ENCODE data around the gene RAI2. TPM values are rescaled to one million over a fixed set of nuclear protein-coding genes. Genes with fewer than 3 reads are reported as not detected.

The RAI2 gene
- total RNA-seq, 6 donors from 2014 or later = 13.6 to 28.1 (median 19.1) TPM

GRCh38 chrX:17773221-17773876 lies 87.7 kb downstream of the RAI2 start:
- DNase-seq (no peak), ATAC-seq (ENCODE audit: low FRiP score in 2 of 2) (no peak)
- WGBS, 2 donors = 70 to 77% methylated on average over 8 of the region's 8 CpGs
- no peaks in the 10 kb centered on the region for H3K36me3 ChIP-seq
- no peaks in the 10 kb centered on the region for H3K27me3 ChIP-seq
- H3K27ac ChIP-seq = no peak overlapping the region
- TF ChIP-seq POLR2AphosphoS5 (IDR thresholded peaks at IDR 0.05) (no peak), EP300 (IDR thresholded peaks at IDR 0.05) (no peak), POLR2A (IDR thresholded peaks at IDR 0.05) (no peak)
- TF ChIP-seq, protein P1, sequence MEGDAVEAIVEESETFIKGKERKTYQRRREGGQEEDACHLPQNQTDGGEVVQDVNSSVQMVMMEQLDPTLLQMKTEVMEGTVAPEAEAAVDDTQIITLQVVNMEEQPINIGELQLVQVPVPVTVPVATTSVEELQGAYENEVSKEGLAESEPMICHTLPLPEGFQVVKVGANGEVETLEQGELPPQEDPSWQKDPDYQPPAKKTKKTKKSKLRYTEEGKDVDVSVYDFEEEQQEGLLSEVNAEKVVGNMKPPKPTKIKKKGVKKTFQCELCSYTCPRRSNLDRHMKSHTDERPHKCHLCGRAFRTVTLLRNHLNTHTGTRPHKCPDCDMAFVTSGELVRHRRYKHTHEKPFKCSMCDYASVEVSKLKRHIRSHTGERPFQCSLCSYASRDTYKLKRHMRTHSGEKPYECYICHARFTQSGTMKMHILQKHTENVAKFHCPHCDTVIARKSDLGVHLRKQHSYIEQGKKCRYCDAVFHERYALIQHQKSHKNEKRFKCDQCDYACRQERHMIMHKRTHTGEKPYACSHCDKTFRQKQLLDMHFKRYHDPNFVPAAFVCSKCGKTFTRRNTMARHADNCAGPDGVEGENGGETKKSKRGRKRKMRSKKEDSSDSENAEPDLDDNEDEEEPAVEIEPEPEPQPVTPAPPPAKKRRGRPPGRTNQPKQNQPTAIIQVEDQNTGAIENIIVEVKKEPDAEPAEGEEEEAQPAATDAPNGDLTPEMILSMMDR (IDR thresholded peaks at IDR 0.05) = no peak
- H3K9me3 ChIP-seq = no peaks in the 10 kb centered on the region
- H3K4me1 ChIP-seq = no peaks in the 10 kb centered on the region
- no peak overlapping the region for H3K4me3 ChIP-seq

- Histone ChIP-seq H3K4me1 (no peaks in the 10 kb centered on the region), H3K27me3 (no peaks in the 10 kb centered on the region), H3K4me3 (no peak overlapping the region), H3K27ac (no peak overlapping the region), H3K36me3 (no peaks in the 10 kb centered on the region), H3K9me3 (no peaks in the 10 kb centered on the region)
- DNase-seq (no peak), ATAC-seq (ENCODE audit: low FRiP score in 2 of 2) (no peak)
- TF ChIP-seq POLR2A (IDR thresholded peaks at IDR 0.05) (no peak), POLR2AphosphoS5 (IDR thresholded peaks at IDR 0.05) (no peak), EP300 (IDR thresholded peaks at IDR 0.05) (no peak)
- TF ChIP-seq, protein P1 (IDR thresholded peaks at IDR 0.05) = no peak
- 48 to 70% methylated on average over 3 of the region's 3 CpGs for WGBS, 2 donors
These were observed 91.3 kb downstream of the RAI2 start for GRCh38 chrX:17769701-17770269.

GRCh38 chrX:17768997-17769396 lies 92.1 kb downstream of the RAI2 start:
- Histone ChIP-seq H3K36me3 (no peaks in the 10 kb centered on the region), H3K9me3 (no peaks in the 10 kb centered on the region), H3K27me3 (no peaks in the 10 kb centered on the region), H3K4me1 (no peaks in the 10 kb centered on the region), H3K4me3 (no peak overlapping the region), H3K27ac (no peak overlapping the region)
- 77 to 92% methylated on average over 2 to 5 of the region's 5 CpGs for WGBS, 2 donors
- ATAC-seq (ENCODE audit: low FRiP score in 2 of 2) (no peak), DNase-seq (no peak)
- no peak for TF ChIP-seq POLR2AphosphoS5 (IDR thresholded peaks at IDR 0.05)
- no peak for TF ChIP-seq EP300 (IDR thresholded peaks at IDR 0.05)
- no peak for TF ChIP-seq POLR2A (IDR thresholded peaks at IDR 0.05)
- TF ChIP-seq, protein P1 (IDR thresholded peaks at IDR 0.05) = no peak

DNA sequence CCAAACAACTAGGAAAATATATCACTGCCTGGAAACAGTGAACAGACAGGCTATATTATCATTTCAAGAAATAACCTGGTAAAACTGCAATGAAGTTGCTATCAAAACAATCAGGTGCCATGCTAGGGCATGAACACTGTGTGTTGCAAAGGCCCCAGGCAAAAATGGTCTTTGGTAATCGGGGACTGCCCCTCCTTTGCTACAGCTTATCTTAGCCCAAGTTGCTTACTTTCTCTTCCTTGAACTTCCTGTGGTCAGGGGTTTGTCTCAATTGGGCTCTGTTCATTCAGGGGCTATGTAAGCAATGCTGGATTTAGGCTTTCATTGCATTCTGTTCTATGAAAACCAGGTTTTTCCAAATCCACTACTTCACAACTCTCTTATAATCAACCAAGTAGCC lies 93.4 kb downstream of the RAI2 start:
- Histone ChIP-seq H3K27ac (no peak overlapping the region), H3K9me3 (no peaks in the 10 kb centered on the region), H3K4me1 (no peaks in the 10 kb centered on the region), H3K27me3 (no peaks in the 10 kb centered on the region), H3K4me3 (no peak overlapping the region), H3K36me3 (no peaks in the 10 kb centered on the region)
- no peak for TF ChIP-seq POLR2AphosphoS5 (IDR thresholded peaks at IDR 0.05)
- TF ChIP-seq, protein P1 (IDR thresholded peaks at IDR 0.05) = no peak
- WGBS, 2 donors = 36% methylated on average over 1 of the region's 1 CpG; no CpG with 5 or more reads in 1 of the 2 donors
- no peak for DNase-seq
- ATAC-seq (ENCODE audit: low FRiP score in 2 of 2) = no peak

- DNase-seq (no peak), ATAC-seq (ENCODE audit: low FRiP score in 2 of 2) (no peak)
- 78 to 100% methylated on average over 1 of the region's 1 CpG for WGBS, 2 donors
- H3K36me3 ChIP-seq = no peaks in the 10 kb centered on the region
- no peaks in the 10 kb centered on the region for H3K4me1 ChIP-seq
- no peak overlapping the region for H3K27ac ChIP-seq
- TF ChIP-seq POLR2A (IDR thresholded peaks at IDR 0.05) (no peak), POLR2AphosphoS5 (IDR thresholded peaks at IDR 0.05) (no peak), EP300 (IDR thresholded peaks at IDR 0.05) (no peak)
- TF ChIP-seq, protein P1 (IDR thresholded peaks at IDR 0.05) = no peak
- H3K9me3 ChIP-seq = no peaks in the 10 kb centered on the region
- H3K27me3 ChIP-seq = no peaks in the 10 kb centered on the region
- no peak overlapping the region for H3K4me3 ChIP-seq
These were observed 101.1 kb downstream of the RAI2 start for GRCh38 chrX:17759990-17760389.
